SK-N-SH (cell line): ENCODE results near the gene NEURL1. TPM values are rescaled to one million over a fixed set of nuclear protein-coding genes. Genes with fewer than 3 reads are reported as not detected.

Source experiments
- CTCF ChIA-PET: fragments of 300-600, 350-600 bp; formaldehyde crosslinking; extraction: SDS; loops from one replicate; lab custom pipeline; 2021; lab: Yijun Ruan, JAX
- POLR2A ChIA-PET: fragments of 350-600 bp; sonication (Branson Sonifier 250); formaldehyde crosslinking; extraction: SDS; loops from one replicate; lab custom pipeline; 2020; ENCODE audit warnings: antibody characterized with exemption, inconsistent platforms; lab: Yijun Ruan, JAX
- DNase-seq: peaks from one replicate; pipeline ENCODE4 v3.0.0; 2012
- H2AFZ ChIP-seq: fragments of 200-600 bp; sonication (generic); 2 replicates; pipeline ENCODE4 v1.8.1; 2016; ENCODE audit warnings: antibody characterized with exemption, mild to moderate bottlenecking, low read depth
- H3F3A ChIP-seq: fragments of 200-600 bp; sonication (generic); replicated peaks from 2 replicates; pipeline ENCODE3; 2016; ENCODE audit warnings: antibody characterized with exemption, mild to moderate bottlenecking; ENCODE audit not compliant: insufficient read depth
- H3K27ac ChIP-seq, 2 experiments: fragments of 200-500 bp in 1 of 2; fragments of 200-600 bp in 1 of 2; sonication (Bioruptor generic) in 1 of 2; sonication (generic), shearing (Covaris generic) in 1 of 2; 2 replicates each; pipeline versions ENCODE4 v1.5.1 to v1.6.1; 2014 to 2016; ENCODE audit warnings: low read depth in 2 of 2, inconsistent platforms in 1 of 2, low read length in 1 of 2, mild to moderate bottlenecking in 1 of 2, mixed read lengths in 1 of 2
- H3K27me3 ChIP-seq: fragments of 200-600 bp; sonication (generic), shearing (Covaris generic); 2 replicates; pipeline ENCODE4 v1.6.1; 2016; ENCODE audit warnings: mixed run types; ENCODE audit not compliant: insufficient read depth
- H3K36me3 ChIP-seq, 2 experiments: fragments of 200-500 bp in 1 of 2; fragments of 200-600 bp in 1 of 2; sonication (Bioruptor generic) in 1 of 2; sonication (generic) in 1 of 2; replicated peaks in 1 of 2; 2 replicates each; pipeline versions ENCODE3 to v1.5.1; 2014 to 2016; ENCODE audit warnings: low read length in 1 of 2, mild to moderate bottlenecking in 1 of 2; ENCODE audit not compliant: insufficient read depth in 2 of 2, control insufficient read depth in 1 of 2
- H3K4me1 ChIP-seq, 2 experiments: fragments of 200-500 bp in 1 of 2; fragments of 200-600 bp in 1 of 2; sonication (Bioruptor generic) in 1 of 2; sonication (generic), shearing (Covaris generic) in 1 of 2; 2 replicates each; pipeline versions ENCODE4 v1.5.1 to v1.6.1; 2014 to 2016; ENCODE audit warnings: low read depth in 1 of 2, low read length in 1 of 2, mixed run types in 1 of 2; ENCODE audit not compliant: insufficient read depth in 2 of 2, control insufficient read depth in 1 of 2
- H3K4me2 ChIP-seq: fragments of 200-600 bp; sonication (generic), shearing (Covaris generic); 2 replicates; pipeline ENCODE4 v1.6.1; 2017; ENCODE audit warnings: mixed run types
- H3K4me3 ChIP-seq, 2 experiments: fragments of 200-500 bp in 1 of 2; fragments of 200-600 bp in 1 of 2; sonication (Bioruptor generic) in 1 of 2; sonication (generic), shearing (Covaris generic) in 1 of 2; 2 replicates each; pipeline versions ENCODE4 v1.5.1 to v1.8.1; 2014 to 2016; ENCODE audit warnings: low read depth in 2 of 2, inconsistent platforms in 1 of 2, low read length in 1 of 2, mild to moderate bottlenecking in 1 of 2, mixed read lengths in 1 of 2, moderate library complexity in 1 of 2
- H3K79me2 ChIP-seq: fragments of 200-600 bp; sonication (generic); 2 replicates; pipeline ENCODE4 v1.8.1; 2017; ENCODE audit warnings: mild to moderate bottlenecking; ENCODE audit not compliant: insufficient read depth
- H3K9ac ChIP-seq: fragments of 200-600 bp; sonication (generic); 2 replicates; pipeline ENCODE4 v1.6.1; 2017; ENCODE audit warnings: mixed run types
- H3K9me2 ChIP-seq: fragments of 200-600 bp; sonication (generic); 2 replicates; pipeline ENCODE4 v1.6.1; 2017; ENCODE audit warnings: mixed run types
- H3K9me3 ChIP-seq: fragments of 200-600 bp; sonication (generic); 2 replicates; pipeline ENCODE4 v1.6.1; 2017; ENCODE audit warnings: mixed run types, mild to moderate bottlenecking, moderate library complexity
- H4K20me1 ChIP-seq: fragments of 200-600 bp; sonication (generic); 2 replicates; pipeline ENCODE4 v1.6.1; 2017; ENCODE audit warnings: mild to moderate bottlenecking, mixed run types; ENCODE audit not compliant: insufficient read depth
- FOXJ3 ChIP-seq: sonication (generic); formaldehyde crosslinking; IDR thresholded peaks from 2 replicates; pipeline ENCODE4 v1.5.1; 2020; ENCODE audit warnings: mild to moderate bottlenecking, missing genetic modification reagents
- GABPA ChIP-seq: IDR thresholded peaks from 2 replicates; pipeline ENCODE4 v1.4.0; 2012; ENCODE audit warnings: low read depth, mild to moderate bottlenecking
- JUND ChIP-seq: IDR thresholded peaks from 2 replicates; pipeline ENCODE4 v1.4.0; 2012
- MEF2A ChIP-seq: IDR thresholded peaks from 2 replicates; pipeline ENCODE4 v1.4.0; 2012; ENCODE audit warnings: low read depth, borderline replicate concordance
- MXI1 ChIP-seq: IDR thresholded peaks from 2 replicates; pipeline ENCODE4 v1.6.1; 2012; ENCODE audit warnings: mild to moderate bottlenecking, low read depth, low read length, improper control_type of control experiment
- NFIC ChIP-seq: IDR thresholded peaks from 2 replicates; pipeline ENCODE4 v1.4.0; 2012; ENCODE audit warnings: borderline replicate concordance
- NRF1 ChIP-seq: IDR thresholded peaks from 2 replicates; pipeline ENCODE4 v1.6.1; 2012; ENCODE audit warnings: low read depth, mild to moderate bottlenecking, low read length
- SIN3A ChIP-seq: IDR thresholded peaks from 2 replicates; pipeline ENCODE4 v1.6.1; 2012; ENCODE audit warnings: low read depth, mild to moderate bottlenecking, low read length, moderate library complexity, borderline replicate concordance
- USF2 ChIP-seq: fragments of 150-350 bp; IDR thresholded peaks from 2 replicates; pipeline ENCODE4 v1.6.1; 2017; ENCODE audit warnings: antibody characterized with exemption, low read length, low read depth, borderline replicate concordance
- WGBS: methylation state at CpG from one replicate; pipeline ENCODE4 v1.1.6; 2017; ENCODE audit warnings: low lambda C conversion rate; 5-methylcytosine and 5-hydroxymethylcytosine counted together
- polyA plus RNA-seq, 3 experiments: library from polyadenylated mRNA; depleted of rRNA; stranded (reverse); fragments of >200 nt; gene quantifications; 2 replicates each; pipeline ENCODE4 v1.2.3, GENCODE V29; 2012
- TF ChIP-seq, protein P1 (sequence below): IDR thresholded peaks from 2 replicates; pipeline ENCODE4; 2012
- TF ChIP-seq, protein P2 (sequence below): fragments of 150-350 bp; IDR thresholded peaks from 2 replicates; pipeline ENCODE4 v1.6.1; 2016; ENCODE audit warnings: mild to moderate bottlenecking, low read depth, low read length
- TF ChIP-seq, protein P3 (sequence below): IDR thresholded peaks from 2 replicates; pipeline ENCODE4 v1.4.0; 2012; ENCODE audit warnings: low read depth, borderline replicate concordance
- TF ChIP-seq, protein P4 (sequence below): fragments of 200-600 bp; sonication (generic); IDR thresholded peaks from 2 replicates; pipeline ENCODE4 v1.6.1; 2017; ENCODE audit warnings: antibody characterized with exemption, mild to moderate bottlenecking, moderate library complexity

The NEURL1 gene
- polyA plus RNA-seq, 1 of the 3 experiments (the other 2 are of a cell fraction): 0.05 TPM

GRCh38 chr10:103626178-103626577 lies 132.7 kb downstream of the NEURL1 start:
- POLR2A ChIA-PET: no interaction called here
- Histone ChIP-seq H3K9me3 (no peaks in the 10 kb centered on the region), H3K4me2 (no peak overlapping the region), H2AFZ (no peak overlapping the region), H3K9me2 (no peaks in the 10 kb centered on the region), H3K27me3 (no peaks in the 10 kb centered on the region), H3K79me2 (no peaks in the 10 kb centered on the region), H3K9ac (no peak overlapping the region), H3K4me1 (peaks cover 0 to 80% of the 10 kb centered on the region in 2 experiments; a peak in 2 of 4 replicates), H3K36me3 (peaks cover 0 to 2% of the 10 kb centered on the region in 2 experiments)
- no peak for DNase-seq
- 95% methylated on average over 11 of the region's 11 CpGs for WGBS
- CTCF ChIA-PET: interaction anchor here (1.1 to 2.8 kb wide), 3 partner anchors 16 to 60 kb away, joined by 4 to 12 read pairs (median 10); no protein-coding TSS in a partner anchor
- TF ChIP-seq USF2 (no peak), FOXJ3 (CRISPR knock-in tag) (no peak), NRF1 (no peak), MEF2A (no peak), GABPA (no peak)
- TF ChIP-seq, protein P1, sequence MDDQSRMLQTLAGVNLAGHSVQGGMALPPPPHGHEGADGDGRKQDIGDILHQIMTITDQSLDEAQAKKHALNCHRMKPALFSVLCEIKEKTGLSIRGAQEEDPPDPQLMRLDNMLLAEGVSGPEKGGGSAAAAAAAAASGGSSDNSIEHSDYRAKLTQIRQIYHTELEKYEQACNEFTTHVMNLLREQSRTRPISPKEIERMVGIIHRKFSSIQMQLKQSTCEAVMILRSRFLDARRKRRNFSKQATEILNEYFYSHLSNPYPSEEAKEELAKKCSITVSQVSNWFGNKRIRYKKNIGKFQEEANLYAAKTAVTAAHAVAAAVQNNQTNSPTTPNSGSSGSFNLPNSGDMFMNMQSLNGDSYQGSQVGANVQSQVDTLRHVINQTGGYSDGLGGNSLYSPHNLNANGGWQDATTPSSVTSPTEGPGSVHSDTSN: no peak
- TF ChIP-seq, protein P2, sequence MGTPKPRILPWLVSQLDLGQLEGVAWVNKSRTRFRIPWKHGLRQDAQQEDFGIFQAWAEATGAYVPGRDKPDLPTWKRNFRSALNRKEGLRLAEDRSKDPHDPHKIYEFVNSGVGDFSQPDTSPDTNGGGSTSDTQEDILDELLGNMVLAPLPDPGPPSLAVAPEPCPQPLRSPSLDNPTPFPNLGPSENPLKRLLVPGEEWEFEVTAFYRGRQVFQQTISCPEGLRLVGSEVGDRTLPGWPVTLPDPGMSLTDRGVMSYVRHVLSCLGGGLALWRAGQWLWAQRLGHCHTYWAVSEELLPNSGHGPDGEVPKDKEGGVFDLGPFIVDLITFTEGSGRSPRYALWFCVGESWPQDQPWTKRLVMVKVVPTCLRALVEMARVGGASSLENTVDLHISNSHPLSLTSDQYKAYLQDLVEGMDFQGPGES: no peak
- TF ChIP-seq, all 33 proteins: peak for 0
- Histone ChIP-seq H4K20me1 (no peaks in the 10 kb centered on the region), H3F3A (no peaks in the 10 kb centered on the region), H3K4me3 (no peak overlapping the region), H3K27ac (no peak overlapping the region; a peak in 1 of 4 replicates)

DNA sequence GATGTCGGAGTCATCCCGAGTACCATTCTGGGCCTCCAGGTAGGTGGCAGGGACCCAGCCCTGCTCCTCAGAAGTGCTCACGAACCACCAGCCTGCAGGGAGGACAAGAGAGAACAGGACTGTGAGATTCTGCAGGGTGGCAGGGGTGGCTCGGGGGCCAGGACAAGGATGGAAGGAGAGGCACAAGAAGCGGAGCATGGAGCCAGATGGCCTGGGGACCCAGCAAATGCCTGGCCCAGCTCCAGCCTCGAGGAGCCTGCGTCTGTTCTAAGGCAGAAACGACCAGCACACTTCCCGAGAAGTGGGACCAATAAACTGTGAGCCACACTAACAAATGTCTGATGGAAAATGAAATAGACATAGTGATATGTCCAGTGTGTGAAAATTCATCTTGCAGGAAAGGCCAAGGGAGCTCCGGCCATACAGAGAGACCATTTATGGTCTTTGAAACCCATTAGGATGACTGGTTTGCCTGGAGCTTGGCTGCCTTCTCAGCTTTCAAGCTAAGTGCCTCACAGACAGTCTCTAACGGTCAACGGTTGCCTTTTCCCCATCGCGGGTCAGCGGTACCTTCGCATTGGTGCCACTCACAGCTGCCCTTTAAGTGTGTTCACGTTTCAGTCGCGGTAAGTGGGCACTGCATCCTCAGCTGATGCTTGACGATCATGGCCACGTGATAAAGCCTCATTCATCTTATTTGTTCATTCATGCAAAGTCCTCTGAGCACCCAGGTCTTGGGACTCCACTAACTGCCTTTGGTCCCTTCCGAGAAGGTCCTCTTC lies 133.8 kb downstream of the NEURL1 start:
- DNase-seq: no peak
- H3K9ac ChIP-seq: no peak overlapping the region
- H3K36me3 ChIP-seq: peaks cover 0 to 2% of the 10 kb centered on the region in 2 experiments
- no peaks in the 10 kb centered on the region for H3F3A ChIP-seq
- POLR2A ChIA-PET: no interaction called here
- H3K27me3 ChIP-seq: no peaks in the 10 kb centered on the region
- TF ChIP-seq, protein P3, sequence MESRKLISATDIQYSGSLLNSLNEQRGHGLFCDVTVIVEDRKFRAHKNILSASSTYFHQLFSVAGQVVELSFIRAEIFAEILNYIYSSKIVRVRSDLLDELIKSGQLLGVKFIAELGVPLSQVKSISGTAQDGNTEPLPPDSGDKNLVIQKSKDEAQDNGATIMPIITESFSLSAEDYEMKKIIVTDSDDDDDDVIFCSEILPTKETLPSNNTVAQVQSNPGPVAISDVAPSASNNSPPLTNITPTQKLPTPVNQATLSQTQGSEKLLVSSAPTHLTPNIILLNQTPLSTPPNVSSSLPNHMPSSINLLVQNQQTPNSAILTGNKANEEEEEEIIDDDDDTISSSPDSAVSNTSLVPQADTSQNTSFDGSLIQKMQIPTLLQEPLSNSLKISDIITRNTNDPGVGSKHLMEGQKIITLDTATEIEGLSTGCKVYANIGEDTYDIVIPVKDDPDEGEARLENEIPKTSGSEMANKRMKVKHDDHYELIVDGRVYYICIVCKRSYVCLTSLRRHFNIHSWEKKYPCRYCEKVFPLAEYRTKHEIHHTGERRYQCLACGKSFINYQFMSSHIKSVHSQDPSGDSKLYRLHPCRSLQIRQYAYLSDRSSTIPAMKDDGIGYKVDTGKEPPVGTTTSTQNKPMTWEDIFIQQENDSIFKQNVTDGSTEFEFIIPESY: no peak
- TF ChIP-seq SIN3A: no peak
- TF ChIP-seq, protein P1: no peak
- TF ChIP-seq NFIC: no peak
- TF ChIP-seq, protein P4, sequence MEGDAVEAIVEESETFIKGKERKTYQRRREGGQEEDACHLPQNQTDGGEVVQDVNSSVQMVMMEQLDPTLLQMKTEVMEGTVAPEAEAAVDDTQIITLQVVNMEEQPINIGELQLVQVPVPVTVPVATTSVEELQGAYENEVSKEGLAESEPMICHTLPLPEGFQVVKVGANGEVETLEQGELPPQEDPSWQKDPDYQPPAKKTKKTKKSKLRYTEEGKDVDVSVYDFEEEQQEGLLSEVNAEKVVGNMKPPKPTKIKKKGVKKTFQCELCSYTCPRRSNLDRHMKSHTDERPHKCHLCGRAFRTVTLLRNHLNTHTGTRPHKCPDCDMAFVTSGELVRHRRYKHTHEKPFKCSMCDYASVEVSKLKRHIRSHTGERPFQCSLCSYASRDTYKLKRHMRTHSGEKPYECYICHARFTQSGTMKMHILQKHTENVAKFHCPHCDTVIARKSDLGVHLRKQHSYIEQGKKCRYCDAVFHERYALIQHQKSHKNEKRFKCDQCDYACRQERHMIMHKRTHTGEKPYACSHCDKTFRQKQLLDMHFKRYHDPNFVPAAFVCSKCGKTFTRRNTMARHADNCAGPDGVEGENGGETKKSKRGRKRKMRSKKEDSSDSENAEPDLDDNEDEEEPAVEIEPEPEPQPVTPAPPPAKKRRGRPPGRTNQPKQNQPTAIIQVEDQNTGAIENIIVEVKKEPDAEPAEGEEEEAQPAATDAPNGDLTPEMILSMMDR: no peak
- no peak for TF ChIP-seq FOXJ3 (CRISPR knock-in tag)
- TF ChIP-seq MEF2A: no peak
- no peak for TF ChIP-seq MXI1
- TF ChIP-seq, protein P2: no peak
- no peak for TF ChIP-seq JUND
- no peak overlapping the region for H3K4me3 ChIP-seq
- 95% methylated on average over 20 of the region's 22 CpGs for WGBS
- no peaks in the 10 kb centered on the region for H3K9me3 ChIP-seq
- peaks cover 0 to 69% of the 10 kb centered on the region in 2 experiments; a peak in 2 of 4 replicates for H3K4me1 ChIP-seq
- no peaks in the 10 kb centered on the region for H3K79me2 ChIP-seq
- H4K20me1 ChIP-seq: no peaks in the 10 kb centered on the region
- no peak overlapping the region for H2AFZ ChIP-seq
- H3K4me2 ChIP-seq: no peak overlapping the region
- CTCF ChIA-PET: interaction anchor here (1.0 to 2.1 kb wide), 4 partner anchors 22 to 59 kb away, joined by 3 to 10 read pairs (median 3); no protein-coding TSS in a partner anchor
- peak overlapping the region in 1 of 2 experiments; percentile 61; a peak in 1 of 4 replicates for H3K27ac ChIP-seq
- no peaks in the 10 kb centered on the region for H3K9me2 ChIP-seq
